IPS DF 19.7 (cell line): ENCODE data around the gene ADAMTSL2.

Experiments used
- DNase-seq: peaks from one replicate; pipeline ENCODE4 v3.0.0-alpha.2; 2013; ENCODE audit warnings: low read depth, low spot score

ADAMTSL2 gene

GRCh38 chr9:133534346-133535291, at the start of gene ADAMTSL2:
ADAMTSL2 (plus strand) TSS chr9:133534704; CDS start chr9:133536713, 2,009 bp downstream.
- no peak for DNase-seq

- DNase-seq = no peak
Measured at GRCh38 chr9:133485531-133486260, 48.8 kb upstream of the ADAMTSL2 start.

DNA sequence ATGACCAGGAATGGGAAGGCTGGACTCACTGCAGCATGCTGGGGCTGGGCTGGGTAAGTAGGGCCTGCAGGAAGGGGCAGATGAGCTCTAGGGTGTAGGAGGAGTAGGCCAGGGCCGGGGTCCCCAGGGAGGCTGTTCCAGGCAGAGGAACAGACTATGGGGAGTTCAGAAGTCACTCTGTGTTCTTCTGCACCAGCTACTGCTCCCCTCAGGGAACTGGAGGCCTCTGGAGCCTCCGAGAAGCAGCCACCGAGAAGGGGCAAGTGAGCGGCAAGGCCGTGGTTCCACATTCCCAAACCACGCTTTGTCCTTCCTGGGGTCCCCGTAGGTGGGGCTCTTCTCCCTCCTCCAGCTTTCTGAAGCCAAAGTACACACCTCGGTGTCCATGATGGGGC, 47.2 kb upstream of the ADAMTSL2 start:
- no peak for DNase-seq

GRCh38 chr9:133488686-133489252, 45.7 kb upstream of the ADAMTSL2 start:
- no peak for DNase-seq

- no peak for DNase-seq
Measured at GRCh38 chr9:133489253-133490190, 45.0 kb upstream of the ADAMTSL2 start.

- DNase-seq = no peak
Measured at GRCh38 chr9:133490201-133490681, 44.3 kb upstream of the ADAMTSL2 start.

DNA sequence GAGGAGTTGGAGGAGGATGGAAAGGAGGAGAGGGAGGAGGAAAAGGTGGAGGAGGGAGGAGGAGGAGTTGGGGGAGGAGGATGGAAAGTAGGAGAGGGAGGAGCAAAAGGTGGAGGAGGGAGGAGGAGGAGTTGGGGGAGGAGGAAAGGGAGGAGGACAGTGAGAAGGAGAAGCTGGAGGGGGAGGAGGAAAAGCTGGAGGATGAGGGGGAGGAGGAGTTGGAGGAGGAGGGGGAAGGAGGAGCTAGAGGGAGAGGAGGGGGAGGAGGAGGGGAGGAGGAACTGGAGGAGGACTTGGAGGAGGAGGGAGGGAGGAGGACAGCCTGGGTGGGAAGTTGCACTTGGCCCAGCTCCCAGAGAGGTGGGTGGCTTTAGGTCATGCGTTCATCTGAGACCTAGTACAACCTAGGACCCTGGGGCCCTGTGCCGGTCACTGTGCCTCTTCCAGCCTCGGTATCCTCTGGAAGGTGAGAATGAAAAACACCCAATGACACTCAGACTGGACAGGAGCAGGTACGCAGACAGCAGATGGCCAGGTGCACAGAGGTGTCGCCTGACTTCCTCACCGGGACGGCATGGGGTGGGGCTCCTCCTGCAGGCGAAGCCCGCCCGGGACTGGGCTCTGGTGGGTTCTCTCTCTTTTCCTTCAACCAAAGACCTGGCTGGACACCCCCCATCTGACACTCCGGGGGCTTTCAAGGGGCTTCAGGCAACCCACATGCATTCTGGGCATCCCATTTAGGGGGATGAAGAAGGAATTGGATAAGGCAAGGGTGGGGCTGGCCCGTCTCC, 43.4 kb upstream of the ADAMTSL2 start:
- no peak for DNase-seq

DNA sequence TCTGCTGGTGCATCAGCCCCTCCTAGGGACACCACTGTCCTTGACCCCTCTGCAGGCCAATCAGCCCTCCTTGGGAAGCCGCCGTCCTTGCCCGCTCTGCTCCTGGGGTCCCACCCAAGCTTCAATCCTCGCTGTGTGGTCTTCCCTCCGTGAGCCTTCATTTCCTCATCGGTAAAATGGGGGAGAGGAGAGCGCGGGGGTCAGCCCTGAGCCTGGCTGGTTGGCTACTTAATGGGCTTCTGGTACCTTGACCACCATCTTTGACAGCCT, 42.9 kb upstream of the ADAMTSL2 start:
- DNase-seq = no peak

- no peak for DNase-seq
Measured at GRCh38 chr9:133492061-133493021, 42.2 kb upstream of the ADAMTSL2 start.

DNA sequence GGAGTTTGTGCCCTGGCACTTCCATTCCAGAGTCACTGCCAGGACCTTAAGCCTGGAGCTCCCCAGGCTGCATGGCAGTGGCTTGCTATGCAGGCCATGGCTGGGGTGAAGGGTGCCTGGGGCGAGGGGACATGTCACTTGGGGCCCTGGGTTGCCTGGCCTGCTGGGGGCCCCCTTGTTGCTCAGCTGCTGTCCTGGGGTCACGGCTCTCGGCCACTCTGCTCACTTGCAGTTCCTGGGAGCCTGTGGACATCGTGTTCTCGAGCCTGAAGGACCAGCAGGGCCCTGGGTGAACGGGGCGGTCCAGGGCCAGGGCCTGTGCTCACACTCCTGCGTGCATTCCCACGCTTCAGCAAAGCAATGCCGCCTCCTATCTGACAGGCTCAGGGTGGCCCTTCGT, 41.1 kb upstream of the ADAMTSL2 start:
- no peak for DNase-seq

DNA sequence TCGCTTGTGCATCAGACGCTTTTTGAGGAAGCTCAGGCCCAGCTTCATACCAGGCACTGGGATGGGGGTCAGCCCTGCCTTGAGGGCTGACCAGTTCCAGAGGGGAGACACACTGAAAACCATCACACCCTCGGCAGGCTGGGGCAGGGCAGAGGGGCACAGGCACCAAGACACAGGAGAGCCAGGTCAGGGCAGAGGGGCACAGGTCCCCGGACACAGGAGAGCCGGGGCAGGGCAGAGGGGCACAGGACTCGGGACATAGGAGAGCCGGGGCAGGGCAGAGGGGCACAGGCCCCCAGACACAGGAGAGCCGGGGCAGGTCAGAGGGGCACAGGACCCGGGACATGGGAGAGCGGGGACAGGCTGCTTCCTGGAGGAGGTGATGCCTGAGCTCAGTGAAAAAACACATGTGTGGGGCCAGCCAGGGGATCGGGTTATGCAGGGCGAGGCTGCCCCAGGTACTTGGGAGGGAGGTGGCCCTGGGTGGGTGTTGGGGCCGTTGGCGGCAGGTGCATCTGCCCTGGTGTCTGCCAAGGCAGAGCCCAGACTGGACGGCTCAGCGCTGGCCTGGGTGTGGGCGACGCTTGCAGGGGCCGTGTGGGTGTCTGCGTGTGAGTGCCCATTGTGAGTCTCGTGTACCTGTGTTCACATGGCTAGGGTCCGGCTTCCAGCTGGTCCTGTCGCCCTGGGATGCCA, 40.5 kb upstream of the ADAMTSL2 start:
- DNase-seq = no peak

DNA sequence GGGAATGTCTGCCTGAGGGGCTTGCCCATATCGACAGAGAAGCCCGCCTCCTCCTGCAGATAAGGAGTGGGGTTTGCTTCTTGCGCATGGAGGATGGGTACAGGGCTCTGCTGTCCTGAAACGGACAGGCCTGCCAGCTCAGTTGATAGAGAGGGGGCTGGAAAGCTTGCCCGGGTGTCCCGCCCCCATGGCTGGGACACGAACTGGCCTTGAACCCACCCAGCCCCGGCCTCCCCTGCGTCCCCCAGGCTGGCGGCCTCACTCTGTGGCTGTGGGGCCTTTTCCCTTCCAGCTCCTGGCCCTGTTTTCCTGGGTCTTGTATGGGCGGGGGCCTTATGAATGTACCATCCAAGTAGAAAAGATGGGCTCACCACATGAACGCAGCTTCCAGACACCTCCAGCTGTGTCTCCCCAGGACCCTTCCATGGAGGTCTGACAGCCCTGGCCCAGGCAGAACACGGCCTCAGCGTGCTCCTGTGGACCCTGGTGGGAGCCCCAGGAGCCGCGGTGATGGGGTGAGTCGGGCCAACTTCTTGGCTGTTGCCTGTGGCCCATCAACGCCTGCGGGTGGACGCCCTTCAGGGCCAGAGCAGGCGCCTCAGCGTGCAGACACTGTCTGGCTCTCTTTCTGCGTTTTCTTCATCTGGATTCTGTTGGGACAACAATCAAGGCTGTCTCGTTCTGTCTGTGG, 39.7 kb upstream of the ADAMTSL2 start:
- no peak for DNase-seq

- no peak for DNase-seq
Measured at GRCh38 chr9:133495327-133496293, 38.9 kb upstream of the ADAMTSL2 start.

DNA sequence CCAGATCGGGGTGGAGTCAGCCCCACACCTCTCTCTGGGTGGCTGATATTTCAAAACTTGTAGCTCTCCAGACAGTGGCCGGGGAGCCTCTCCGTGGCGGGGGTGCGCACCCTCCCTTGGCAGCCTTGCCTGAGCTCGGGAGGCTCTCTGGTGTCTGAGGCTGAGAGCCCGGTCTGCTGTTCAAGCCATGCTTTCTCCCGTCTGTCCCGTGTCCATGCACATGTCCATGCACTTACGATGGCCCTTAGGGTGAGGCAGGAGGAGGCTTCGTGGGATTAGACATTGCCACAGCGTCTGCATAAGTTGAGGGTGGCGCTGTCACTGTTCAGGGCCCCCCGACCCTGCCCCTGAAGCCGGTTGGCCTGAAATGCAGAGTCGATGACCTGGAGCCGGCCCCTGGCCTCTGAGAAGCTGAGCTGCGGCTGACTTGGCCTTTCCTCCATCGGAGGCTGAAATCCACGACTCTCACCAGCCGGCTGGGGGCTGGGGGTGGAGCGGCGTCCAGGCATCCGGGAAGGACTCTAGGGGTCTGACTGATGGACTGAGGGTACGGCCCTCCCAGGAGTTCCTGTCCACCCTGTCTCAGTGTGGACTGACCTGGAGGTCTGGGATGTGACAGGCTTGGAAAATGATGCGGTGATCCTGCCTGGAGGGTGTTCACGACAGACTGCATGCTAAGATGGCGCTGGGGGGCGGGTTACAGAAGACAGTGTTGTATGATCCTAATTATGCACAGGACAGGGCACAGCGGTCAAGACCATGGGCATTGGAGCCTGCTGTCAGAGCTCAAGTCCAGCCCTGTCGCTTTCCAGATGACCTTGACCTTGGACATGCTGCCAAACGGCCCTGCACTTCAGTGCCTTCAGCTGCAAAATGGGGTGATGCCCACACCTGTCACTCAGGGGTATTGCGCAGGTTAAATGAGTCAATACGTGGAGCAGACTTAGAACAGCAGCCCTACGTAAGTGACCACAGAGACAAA, 37.4 kb upstream of the ADAMTSL2 start:
- no peak for DNase-seq

DNA sequence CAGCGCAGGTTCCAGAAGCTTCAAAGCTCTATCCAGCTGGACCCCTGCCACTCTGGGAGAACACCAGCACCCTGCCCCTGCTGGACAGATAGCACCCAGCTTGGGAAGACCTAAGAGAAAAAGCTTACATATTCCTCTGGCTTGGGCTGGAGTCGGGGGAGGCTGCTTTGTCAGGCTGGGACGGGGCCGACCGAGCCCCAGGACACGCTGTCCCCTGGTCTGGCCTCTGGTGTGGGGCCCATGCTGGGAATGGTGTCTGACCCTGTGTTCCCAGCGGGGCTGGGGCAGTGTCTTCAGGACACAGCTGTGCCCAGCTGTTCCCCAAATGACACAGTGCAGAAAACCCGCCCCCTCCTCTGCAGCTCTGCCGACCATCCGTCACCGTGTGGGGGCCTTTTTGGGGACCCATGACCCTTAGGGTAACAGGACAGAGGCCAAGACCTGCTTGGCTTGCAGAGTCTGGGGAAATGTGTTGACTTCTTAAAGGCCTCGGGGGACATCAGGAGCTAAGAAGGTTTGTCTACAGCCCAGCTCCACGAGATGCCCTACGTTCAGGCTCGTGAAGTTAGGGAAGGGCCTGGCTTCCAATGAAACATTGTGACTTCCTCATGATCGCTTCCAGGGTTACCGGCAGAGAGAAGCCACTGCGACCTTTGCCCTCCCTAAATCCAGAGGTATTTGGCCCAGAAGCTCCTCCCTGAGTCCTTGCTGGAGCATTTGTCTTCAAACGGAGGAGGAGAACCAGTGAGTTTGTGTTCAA, 35.2 kb upstream of the ADAMTSL2 start:
- DNase-seq = no peak
